ENCODE data around the gene ESRRA.
A peak's percentile ranks its signal among the peaks of the same experiment; 100 is the strongest.

Gene ESRRA

DNA sequence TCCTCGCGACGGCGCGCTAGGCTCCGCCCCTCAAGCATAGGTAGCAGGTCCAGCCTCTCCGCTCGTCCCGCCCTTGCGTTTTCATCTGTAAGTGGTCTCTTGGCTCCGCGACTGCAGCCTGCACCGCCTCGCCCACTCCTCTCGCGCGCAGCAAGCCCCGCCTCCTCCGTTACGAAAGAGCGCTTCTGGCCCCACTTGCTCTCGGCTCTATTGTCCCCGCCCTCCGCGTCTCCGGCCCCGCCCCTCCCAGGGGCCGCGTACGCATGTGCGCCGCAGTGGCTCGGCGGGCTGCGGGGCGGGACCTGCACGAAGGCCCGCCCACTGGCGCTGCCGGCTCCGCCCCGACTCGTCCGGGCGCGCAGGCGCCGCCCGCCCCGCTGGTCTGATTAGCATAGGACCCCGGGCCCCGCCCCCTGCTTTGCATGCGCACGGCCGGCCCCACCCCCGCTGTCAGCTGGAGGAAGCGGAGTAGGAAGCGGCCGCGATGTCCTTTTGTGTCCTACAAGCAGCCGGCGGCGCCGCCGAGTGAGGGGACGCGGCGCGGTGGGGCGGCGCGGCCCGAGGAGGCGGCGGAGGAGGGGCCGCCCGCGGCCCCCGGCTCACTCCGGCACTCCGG, at the start of gene ESRRA:
Gene ESRRA (plus strand): TSS at position 450 of the 616 bp plus-strand sequence. CDS start 1,656 bp downstream, outside the sequence.
- DNase-seq (ENCODE audit: low spot score) = peak; percentile 98

DNA sequence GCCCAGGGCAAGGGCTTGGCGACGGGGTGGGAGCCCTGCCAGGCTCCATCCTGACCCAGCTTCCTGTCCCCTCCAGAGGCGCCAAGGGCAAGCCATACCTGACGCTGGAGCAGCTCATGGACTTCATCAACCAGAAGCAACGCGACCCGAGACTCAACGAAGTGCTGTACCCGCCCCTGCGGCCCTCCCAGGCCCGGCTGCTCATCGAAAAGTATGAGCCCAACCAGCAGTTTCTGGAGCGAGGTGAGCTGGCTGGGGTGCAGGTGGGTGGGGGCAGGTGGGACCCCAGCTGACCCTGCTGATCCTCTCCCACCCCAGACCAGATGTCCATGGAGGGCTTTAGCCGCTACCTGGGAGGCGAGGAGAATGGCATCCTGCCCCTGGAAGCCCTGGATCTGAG, 49.0 kb upstream of the ESRRA start:
- no peak for DNase-seq (ENCODE audit: low spot score)

GRCh38 chr11:64258356-64258755, 47.0 kb upstream of the ESRRA start:
- no peak for DNase-seq (ENCODE audit: low spot score)

DNA sequence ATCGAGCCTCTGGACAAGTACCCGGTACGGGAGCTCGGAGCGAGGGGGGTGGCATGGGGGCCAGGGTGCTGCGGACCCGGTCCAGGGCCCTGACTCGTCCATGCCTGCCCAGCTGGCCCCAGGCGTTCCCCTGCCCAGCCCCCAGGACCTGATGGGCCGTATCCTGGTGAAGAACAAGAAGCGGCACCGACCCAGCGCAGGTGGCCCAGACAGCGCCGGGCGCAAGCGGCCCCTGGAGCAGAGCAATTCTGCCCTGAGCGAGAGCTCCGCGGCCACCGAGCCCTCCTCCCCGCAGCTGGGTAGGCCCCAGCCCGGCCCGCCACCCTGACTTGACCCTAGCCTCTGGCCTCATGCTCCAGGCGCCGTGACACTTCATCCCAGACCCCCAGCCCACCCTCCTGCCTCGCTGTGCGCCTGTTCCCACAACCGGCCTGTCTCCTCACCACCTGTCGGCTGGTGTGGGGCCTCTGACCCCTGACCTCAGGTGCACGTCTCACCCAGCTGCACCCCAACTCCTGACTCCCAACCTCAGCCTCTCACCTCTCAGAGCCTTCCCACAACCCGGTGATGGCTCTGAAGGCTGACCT, 46.3 kb upstream of the ESRRA start:
- DNase-seq (ENCODE audit: low spot score) = no peak

DNA sequence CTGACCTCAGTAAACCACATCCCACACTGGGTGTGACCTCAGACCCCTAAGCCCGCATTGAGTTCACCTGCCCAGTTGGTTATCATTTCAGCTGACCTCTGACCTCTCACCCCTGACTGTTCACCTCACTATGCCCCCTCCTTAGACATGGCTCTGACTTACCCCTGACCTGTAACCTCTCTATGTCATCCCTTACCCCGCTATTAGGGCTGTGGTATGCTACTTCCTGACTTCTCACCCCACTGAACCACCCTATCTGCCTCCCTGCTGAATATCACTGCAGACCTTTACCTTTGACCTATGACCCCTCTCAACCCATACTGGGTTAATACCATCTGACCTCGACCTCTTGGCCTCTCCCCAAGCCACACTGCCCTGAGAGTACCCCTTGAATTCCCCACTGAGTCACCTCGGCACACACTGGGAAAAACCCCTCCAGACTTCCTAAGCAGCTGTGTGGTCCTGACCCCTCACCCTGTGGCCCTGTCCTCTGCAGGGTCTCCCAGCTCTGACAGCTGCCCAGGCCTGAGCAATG, 45.7 kb upstream of the ESRRA start:
- DNase-seq (ENCODE audit: low spot score) = no peak

DNA sequence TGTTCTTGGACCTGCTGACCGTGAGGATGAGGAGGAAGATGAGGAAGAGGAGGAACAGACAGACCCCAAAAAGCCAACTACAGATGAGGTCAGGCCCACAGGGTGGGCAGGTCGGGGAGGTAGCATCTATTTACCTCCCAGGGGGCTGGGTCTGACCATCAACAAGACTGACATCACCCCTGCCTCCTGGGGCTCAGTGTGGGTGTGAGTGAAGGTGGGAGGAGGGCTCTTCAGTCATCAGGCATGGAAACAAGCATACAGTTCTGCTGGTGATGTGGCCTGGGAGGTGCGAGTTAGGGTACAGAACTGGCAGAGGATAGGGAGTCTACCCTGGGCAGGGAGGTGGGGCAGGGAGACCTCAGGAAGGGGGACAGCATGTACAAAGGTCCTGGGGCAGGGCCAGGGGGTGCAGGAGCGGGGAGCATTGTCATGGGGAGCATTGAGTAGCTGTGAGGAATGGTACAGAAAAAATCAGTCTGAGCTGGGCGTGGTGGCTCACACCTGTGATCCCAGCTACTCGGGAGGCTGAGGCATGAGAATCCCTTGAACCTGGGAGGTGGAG, 45.1 kb upstream of the ESRRA start:
- DNase-seq (ENCODE audit: low spot score) = no peak

GRCh38 chr11:64261556-64262080, 43.7 kb upstream of the ESRRA start:
- DNase-seq (ENCODE audit: low spot score) = no peak

DNA sequence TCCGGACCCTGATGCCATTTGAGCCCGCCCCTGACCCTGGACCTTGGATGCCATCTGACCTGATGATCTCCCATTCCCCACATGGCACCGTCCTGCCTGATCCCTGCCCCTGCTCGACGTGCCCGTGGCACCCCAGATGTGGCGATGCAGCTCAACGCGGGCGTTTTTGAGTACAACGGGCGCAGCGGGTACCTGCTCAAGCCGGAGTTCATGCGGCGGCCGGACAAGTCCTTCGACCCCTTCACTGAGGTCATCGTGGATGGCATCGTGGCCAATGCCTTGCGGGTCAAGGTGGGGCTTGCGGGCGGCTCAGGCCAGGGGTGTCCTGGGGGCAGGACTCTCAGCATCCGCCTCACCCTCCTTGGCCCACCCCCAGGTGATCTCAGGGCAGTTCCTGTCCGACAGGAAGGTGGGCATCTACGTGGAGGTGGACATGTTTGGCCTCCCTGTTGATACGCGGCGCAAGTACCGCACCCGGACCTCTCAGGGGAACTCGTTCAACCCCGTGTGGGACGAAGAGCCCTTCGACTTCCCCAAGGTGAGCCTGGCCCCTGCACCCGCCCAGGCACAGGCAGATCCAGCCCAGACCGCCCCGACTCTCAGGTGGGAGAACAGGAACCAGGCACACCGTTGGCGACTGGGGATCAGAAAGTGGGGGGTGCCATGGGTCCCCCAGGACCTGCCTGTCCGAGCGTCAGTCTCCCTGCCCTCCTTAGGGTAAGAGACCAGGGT, 42.9 kb upstream of the ESRRA start:
- no peak for DNase-seq (ENCODE audit: low spot score)

GRCh38 chr11:64263021-64263946, 42.0 kb upstream of the ESRRA start:
- DNase-seq (ENCODE audit: low spot score) = no peak

DNA sequence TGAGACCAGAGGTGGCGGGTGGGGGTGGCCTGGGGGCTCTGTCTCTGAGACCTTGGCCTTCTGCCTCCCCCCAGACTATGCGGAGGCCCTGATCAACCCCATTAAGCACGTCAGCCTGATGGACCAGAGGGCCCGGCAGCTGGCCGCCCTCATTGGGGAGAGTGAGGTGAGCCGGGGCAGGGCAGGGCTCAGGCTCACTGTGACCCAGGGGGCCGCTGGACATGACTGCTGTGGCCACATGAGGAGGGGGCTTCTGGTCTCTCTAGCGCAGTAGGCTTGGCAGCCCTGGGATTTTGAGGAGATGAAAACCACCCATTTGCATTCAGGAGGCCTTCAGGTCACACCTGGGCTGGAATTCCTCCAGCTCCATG, 41.4 kb upstream of the ESRRA start:
- no peak for DNase-seq (ENCODE audit: low spot score)

GRCh38 chr11:64264371-64264852, 40.9 kb upstream of the ESRRA start:
- no peak for DNase-seq (ENCODE audit: low spot score)

GRCh38 chr11:64265176-64266160, 39.9 kb upstream of the ESRRA start:
- DNase-seq (ENCODE audit: low spot score) = no peak

GRCh38 chr11:64266339-64266738, 39.0 kb upstream of the ESRRA start:
- no peak for DNase-seq (ENCODE audit: low spot score)

GRCh38 chr11:64267207-64267945, 37.9 kb upstream of the ESRRA start:
- no peak for DNase-seq (ENCODE audit: low spot score)

DNA sequence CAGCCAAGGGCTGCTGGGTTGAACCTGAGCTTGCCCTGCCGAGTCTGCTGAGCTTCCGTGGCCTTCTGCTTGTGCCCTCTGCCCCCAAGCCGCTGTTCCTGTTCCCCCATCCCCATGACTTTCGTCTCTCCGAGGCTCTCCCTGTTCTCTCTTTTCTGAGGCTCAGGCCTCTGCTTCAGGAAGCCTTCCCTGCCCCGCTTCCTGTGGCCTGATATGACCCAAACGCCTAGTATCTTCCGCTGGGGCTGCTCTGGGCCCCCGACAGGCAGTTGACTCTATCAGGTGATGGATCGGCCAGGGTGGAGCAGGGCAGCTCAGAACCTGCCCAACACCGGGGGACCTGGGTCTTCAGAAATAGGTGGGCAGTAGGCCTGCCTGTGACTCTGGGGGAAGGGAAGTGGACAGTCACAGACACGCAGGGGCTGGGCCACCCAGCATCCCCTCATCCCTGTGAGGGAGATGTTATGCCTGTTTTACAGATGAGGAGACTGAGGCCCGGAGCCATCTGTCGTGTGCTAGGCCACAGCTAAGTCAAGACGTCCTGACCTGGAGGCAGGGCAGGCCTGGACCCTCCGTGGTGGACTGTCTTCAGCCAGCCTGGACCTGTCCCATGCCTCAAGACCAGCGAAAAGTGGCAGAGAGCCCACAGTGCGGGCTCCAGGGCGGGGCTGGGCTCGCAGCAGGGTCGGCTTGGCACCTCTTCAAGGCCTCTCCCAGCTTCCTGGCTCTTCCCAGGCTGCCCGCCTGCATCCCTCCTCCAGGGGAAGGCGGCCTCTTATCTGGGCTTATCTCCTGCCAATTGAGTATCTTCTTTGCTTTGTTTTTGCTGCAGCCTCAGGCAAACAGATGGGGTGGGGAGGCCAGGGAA, 37.1 kb upstream of the ESRRA start:
- peak; percentile 70 for DNase-seq (ENCODE audit: low spot score)

DNA sequence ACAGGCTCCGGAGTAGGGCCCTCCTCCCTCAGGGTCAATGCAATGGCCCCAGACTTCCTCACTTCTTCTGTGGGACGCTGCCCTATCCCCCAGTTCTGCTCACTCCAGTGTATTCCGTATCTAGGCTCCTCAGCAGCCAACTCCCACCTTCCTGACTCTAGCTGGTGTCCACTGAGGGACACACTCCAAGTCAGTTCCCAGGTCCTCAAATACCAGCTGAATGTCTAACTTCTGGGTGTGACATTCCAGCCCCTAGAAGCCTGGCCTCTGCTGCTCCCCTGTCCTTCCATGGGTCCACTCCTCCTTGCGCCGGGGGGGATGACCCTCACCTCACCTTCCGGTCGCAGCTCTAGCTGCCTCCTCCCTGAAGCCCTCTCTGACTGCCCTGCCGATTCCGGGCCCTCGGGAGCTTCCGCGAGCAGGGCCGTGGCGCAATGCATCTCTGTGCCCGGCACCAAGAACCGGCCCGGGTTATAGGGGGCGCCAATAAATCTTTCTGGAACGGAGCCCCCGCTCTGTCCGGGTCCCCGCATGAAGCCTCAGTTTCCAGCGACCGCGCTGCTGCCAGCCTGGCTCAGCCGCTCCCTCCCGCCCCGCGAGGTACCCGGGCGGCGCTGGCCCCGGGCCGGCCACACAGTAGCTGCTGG, 36.3 kb upstream of the ESRRA start:
- DNase-seq (ENCODE audit: low spot score) = peak; percentile 56

DNA sequence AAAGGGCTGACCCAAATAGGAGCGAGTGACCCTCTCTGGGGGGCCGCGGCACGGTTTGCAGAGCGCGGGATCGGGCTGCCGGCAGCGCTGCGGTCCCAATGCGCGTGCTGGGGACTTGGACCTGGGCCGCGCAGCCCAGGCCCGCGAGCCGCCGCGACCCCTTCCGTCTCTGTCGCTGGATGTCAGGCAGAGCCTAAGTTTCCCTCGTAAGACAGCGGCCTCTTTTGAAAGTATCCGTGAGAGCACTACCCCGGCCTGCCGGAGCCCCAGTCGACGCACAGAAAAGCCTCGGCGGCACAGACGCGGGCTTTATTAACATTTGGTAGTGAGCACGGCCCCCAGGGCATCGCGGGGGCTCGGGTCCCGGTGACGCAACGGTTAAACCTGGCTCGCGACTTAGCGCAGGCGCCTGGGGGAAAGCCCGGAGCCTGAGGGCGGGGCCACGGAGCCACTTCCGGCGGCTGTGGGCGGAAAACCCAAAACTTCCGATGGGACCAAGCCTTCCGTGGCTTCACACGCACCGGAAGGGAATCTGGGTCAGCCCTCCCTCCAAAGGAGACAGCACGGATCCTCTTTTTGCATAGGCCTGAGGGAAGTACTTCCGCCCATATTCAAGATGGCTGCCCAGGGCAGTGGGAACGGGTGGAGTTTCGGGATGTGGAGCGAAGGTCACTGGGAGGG, 35.6 kb upstream of the ESRRA start:
- DNase-seq (ENCODE audit: low spot score) = peak; percentile 99

All from hematopoietic multipotent progenitor cell treated with erythropoietin and hydrocortisone succinate and interleukin-3 and kit ligand, for 17 days (in vitro differentiated cells).